GM18511 (cell line): ENCODE data around the gene IP6K3.

ENCODE experiments used
- ATAC-seq: cut with Tn5 transposase; IDR thresholded peaks from one replicate; pipeline ENCODE4 v1.9.1; 2021; ENCODE audit warnings: mild to moderate bottlenecking, moderate library complexity; ENCODE audit not compliant: unreplicated experiment

Gene IP6K3

GRCh38 chr6:33725891-33726673 is 20.6 kb downstream of the IP6K3 start:
- ATAC-seq, result no peak

GRCh38 chr6:33725222-33725621 is 21.5 kb downstream of the IP6K3 start:
- no peak for ATAC-seq

GRCh38 chr6:33724102-33725023 is 22.3 kb downstream of the IP6K3 start:
- no peak for ATAC-seq

- no peak for ATAC-seq
Observed at GRCh38 chr6:33723371-33724085, 23.2 kb downstream of the IP6K3 start.

GRCh38 chr6:33722103-33722623 is 24.5 kb downstream of the IP6K3 start:
- no peak for ATAC-seq

- no peak for ATAC-seq
Observed at GRCh38 chr6:33721508-33721907, 25.2 kb downstream of the IP6K3 start.

GRCh38 chr6:33720998-33721397 is 25.7 kb downstream of the IP6K3 start:
- no peak for ATAC-seq

- no peak for ATAC-seq
Observed at GRCh38 chr6:33719326-33719987, 27.2 kb downstream of the IP6K3 start.

- no peak for ATAC-seq
Observed at GRCh38 chr6:33718713-33719112, 28.0 kb downstream of the IP6K3 start.

GRCh38 chr6:33717934-33718455 is 28.7 kb downstream of the IP6K3 start:
- ATAC-seq, result no peak

- no peak for ATAC-seq
Observed at GRCh38 chr6:33716890-33717632, 29.6 kb downstream of the IP6K3 start.

GRCh38 chr6:33716379-33716778 is 30.3 kb downstream of the IP6K3 start:
- no peak for ATAC-seq

GRCh38 chr6:33714385-33715040 is 32.2 kb downstream of the IP6K3 start:
- no peak for ATAC-seq

- ATAC-seq, result no peak
Observed at GRCh38 chr6:33713786-33714185, 32.9 kb downstream of the IP6K3 start.

GRCh38 chr6:33712914-33713313 is 33.8 kb downstream of the IP6K3 start:
- no peak for ATAC-seq

GRCh38 chr6:33711140-33712129 is 35.3 kb downstream of the IP6K3 start, which contains the start of gene UQCC2:
TSS of gene UQCC2 (minus strand) at chr6:33711700. CDS start at chr6:33711686, 14 bp downstream.
- ATAC-seq, result peak; percentile 88

- peak; percentile 5 for ATAC-seq
Observed at GRCh38 chr6:33710296-33711121, 36.2 kb downstream of the IP6K3 start.
